ENCODE data around the gene EDAR.

DNA sequence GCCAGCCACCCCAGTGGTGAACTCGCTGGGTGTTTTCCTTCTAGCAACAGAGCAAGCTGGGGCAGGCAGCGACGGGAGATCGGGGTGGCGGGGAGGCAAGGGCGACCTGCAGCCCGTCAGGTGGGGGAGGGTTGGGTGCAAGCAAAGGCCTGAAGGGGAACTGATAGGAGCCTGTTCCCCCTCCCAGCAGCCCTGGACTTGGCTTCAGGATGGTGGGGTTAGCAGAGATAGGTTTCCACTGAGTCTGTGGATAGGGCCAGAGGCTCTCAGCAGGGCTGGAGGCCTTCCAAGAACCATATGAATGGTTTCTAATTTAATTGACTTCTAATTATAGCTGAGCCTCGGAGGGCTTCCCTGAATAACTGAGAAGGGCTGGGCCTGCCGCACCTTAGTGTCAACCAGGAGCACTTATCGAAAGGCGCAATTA is 55.3 kb downstream of the EDAR start:
- TF ChIP-seq, protein P1, sequence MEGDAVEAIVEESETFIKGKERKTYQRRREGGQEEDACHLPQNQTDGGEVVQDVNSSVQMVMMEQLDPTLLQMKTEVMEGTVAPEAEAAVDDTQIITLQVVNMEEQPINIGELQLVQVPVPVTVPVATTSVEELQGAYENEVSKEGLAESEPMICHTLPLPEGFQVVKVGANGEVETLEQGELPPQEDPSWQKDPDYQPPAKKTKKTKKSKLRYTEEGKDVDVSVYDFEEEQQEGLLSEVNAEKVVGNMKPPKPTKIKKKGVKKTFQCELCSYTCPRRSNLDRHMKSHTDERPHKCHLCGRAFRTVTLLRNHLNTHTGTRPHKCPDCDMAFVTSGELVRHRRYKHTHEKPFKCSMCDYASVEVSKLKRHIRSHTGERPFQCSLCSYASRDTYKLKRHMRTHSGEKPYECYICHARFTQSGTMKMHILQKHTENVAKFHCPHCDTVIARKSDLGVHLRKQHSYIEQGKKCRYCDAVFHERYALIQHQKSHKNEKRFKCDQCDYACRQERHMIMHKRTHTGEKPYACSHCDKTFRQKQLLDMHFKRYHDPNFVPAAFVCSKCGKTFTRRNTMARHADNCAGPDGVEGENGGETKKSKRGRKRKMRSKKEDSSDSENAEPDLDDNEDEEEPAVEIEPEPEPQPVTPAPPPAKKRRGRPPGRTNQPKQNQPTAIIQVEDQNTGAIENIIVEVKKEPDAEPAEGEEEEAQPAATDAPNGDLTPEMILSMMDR (IDR thresholded peaks at IDR 0.05), result no peak
- TF ChIP-seq POLR2A (IDR thresholded peaks at IDR 0.05), result no peak
- TF ChIP-seq POLR2AphosphoS5 (IDR thresholded peaks at IDR 0.05), result no peak

All from upper lobe of left lung (tissue), 4 donors.